Fibroblast of mammary gland (primary cell): ENCODE data around the gene CHID1.

Source experiments
- DNase-seq: peaks from one replicate; pipeline ENCODE4 v3.0.0-alpha.2; 2010; ENCODE audit warnings: low read depth
- H3K4me3 ChIP-seq: 2 replicates; pipeline ENCODE4 v1.5.1; 2011; ENCODE audit warnings: low read depth, mild to moderate bottlenecking, low read length, moderate library complexity; ENCODE audit not compliant: control insufficient read depth
- CTCF ChIP-seq: conservative IDR thresholded peaks from 2 replicates; pipeline ENCODE4 v1.5.1; 2011; ENCODE audit warnings: low read depth, low read length, inconsistent platforms; ENCODE audit not compliant: control insufficient read depth, insufficient read depth

The CHID1 gene

DNA sequence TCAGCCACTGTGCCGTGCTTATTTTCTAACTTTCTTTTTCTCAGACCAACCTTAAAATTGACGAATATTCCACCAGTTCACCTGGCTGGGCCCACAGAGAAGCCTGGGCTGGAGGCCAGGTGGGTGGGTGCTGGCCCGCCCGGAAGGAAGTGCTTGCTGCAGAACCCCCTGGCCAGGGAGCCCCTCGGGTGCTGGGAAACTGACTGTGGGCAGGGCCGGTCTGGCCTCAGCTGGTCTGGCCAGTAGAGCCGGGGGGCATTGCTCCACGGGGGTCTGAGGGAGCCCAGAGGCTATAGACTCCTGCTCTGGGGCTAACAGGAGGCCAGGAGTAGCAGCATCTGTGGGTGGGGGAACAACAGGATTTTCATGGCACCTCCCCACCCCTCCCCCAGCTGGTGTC lies 6.8 kb upstream of the CHID1 start:
- DNase-seq, result no peak
- H3K4me3 ChIP-seq, result no peak overlapping the region
- TF ChIP-seq CTCF, result no peak

- no peak overlapping the region for H3K4me3 ChIP-seq
- DNase-seq, result no peak
- no peak for TF ChIP-seq CTCF
Measured at GRCh38 chr11:914747-915501, 4.3 kb upstream of the CHID1 start.

DNA sequence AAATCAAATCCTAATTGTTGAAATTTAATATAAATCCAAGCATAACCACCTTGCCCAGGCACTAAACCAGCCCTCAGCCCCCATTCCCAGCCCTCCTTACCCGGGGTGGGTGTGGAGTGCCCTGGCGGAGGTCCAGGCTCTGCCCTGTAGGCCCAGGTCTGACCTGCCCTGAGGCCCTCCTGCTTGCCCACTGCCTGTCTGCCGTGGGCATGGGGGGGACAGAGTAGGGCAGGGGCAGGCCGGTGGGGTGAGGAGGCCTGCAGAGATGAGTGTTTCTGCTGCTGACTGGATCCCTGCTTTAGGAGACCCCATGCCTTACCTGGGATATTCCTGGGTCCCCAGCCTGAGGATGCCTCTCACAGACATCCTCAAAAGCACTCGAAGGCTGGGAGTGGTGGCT lies 3.6 kb upstream of the CHID1 start:
- H3K4me3 ChIP-seq, result no peak overlapping the region
- no peak for TF ChIP-seq CTCF
- no peak for DNase-seq

DNA sequence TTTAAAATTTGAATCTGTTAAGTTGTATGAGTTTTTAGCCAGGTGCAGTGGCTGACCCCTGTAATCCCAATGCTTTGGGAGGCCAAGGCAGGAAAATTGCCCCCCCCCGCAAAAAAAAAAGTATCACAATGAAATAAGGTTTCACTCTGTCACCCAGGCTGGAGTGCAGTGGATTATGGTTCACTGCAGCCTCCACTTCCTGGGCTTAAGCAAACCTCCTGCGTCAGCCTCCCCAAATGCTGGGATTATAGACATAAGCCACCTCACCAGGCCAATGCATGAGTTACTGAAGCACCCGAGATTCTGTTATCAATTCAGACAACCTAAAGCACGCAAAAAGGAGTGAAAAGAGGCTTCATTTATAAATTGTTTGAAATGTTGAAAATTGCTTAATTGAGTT lies 2.4 kb upstream of the CHID1 start:
- no peak for DNase-seq
- no peak for TF ChIP-seq CTCF
- no peak overlapping the region for H3K4me3 ChIP-seq

DNA sequence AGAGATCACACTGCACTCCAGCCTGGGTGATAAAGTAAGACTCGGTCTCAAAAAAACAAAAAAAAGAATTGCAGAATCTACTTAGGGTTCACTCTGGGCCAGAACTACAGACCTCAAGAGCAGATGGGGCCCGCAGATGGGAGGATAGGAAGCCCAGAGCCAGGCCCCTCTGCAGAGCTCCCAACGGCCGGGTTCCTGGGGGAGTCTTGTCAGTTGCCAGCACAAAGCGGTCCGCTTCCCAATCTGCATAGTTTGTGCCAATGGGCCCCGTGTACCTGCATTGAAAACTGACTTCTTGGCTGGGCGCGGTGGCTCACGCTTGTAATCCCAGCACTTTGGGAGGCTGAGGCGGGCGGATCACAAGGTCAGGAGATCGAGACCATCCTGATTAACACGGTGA lies 1.7 kb upstream of the CHID1 start:
- no peak for TF ChIP-seq CTCF
- DNase-seq, result no peak
- no peak overlapping the region for H3K4me3 ChIP-seq

DNA sequence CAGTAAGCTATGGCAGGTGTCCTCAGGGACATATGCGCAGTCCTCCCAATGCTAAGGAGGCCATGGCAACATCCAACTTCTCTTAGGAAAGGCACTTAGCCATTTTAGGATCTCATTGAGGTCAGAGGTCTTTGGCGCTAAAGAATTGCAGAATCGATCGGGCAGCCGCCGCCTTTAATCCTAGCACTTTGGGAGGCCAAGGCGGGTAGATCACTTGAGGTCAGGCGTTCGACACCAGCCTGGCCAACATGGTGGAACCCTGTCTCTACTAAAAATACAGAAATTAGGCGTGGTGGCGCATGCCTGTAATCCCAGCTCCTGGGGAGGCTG lies 1.2 kb upstream of the CHID1 start:
- no peak overlapping the region for H3K4me3 ChIP-seq
- no peak for TF ChIP-seq CTCF
- no peak for DNase-seq

- peak; percentile 77 for DNase-seq
- no peak for TF ChIP-seq CTCF
- H3K4me3 ChIP-seq, result peak overlapping the region; percentile 44
Measured at GRCh38 chr11:911031-911889, 650 bp upstream of the CHID1 start.
